SK-N-SH (cell line): Measurements from ENCODE around the gene GNAS. TPM values are rescaled to one million over a fixed set of nuclear protein-coding genes. Genes with fewer than 3 reads are reported as not detected.

ENCODE experiments used
- CTCF ChIA-PET: fragments of 300-600, 350-600 bp; formaldehyde crosslinking; extraction: SDS; loops from one replicate; lab custom pipeline; 2021; lab: Yijun Ruan, JAX
- POLR2A ChIA-PET: fragments of 350-600 bp; sonication (Branson Sonifier 250); formaldehyde crosslinking; extraction: SDS; loops from one replicate; lab custom pipeline; 2020; ENCODE audit warnings: antibody characterized with exemption, inconsistent platforms; lab: Yijun Ruan, JAX
- DNase-seq: peaks from one replicate; pipeline ENCODE4 v3.0.0; 2012
- H2AFZ ChIP-seq: fragments of 200-600 bp; sonication (generic); 2 replicates; pipeline ENCODE4 v1.8.1; 2016; ENCODE audit warnings: antibody characterized with exemption, mild to moderate bottlenecking, low read depth
- H3F3A ChIP-seq: fragments of 200-600 bp; sonication (generic); replicated peaks from 2 replicates; pipeline ENCODE3; 2016; ENCODE audit warnings: antibody characterized with exemption, mild to moderate bottlenecking; ENCODE audit not compliant: insufficient read depth
- H3K27ac ChIP-seq, 2 experiments: fragments of 200-500 bp in 1 of 2; fragments of 200-600 bp in 1 of 2; sonication (Bioruptor generic) in 1 of 2; sonication (generic), shearing (Covaris generic) in 1 of 2; 2 replicates each; pipeline versions ENCODE4 v1.5.1 to v1.6.1; 2014 to 2016; ENCODE audit warnings: low read depth in 2 of 2, inconsistent platforms in 1 of 2, low read length in 1 of 2, mild to moderate bottlenecking in 1 of 2, mixed read lengths in 1 of 2
- H3K27me3 ChIP-seq: fragments of 200-600 bp; sonication (generic), shearing (Covaris generic); 2 replicates; pipeline ENCODE4 v1.6.1; 2016; ENCODE audit warnings: mixed run types; ENCODE audit not compliant: insufficient read depth
- H3K36me3 ChIP-seq, 2 experiments: fragments of 200-500 bp in 1 of 2; fragments of 200-600 bp in 1 of 2; sonication (Bioruptor generic) in 1 of 2; sonication (generic) in 1 of 2; replicated peaks in 1 of 2; 2 replicates each; pipeline versions ENCODE3 to v1.5.1; 2014 to 2016; ENCODE audit warnings: low read length in 1 of 2, mild to moderate bottlenecking in 1 of 2; ENCODE audit not compliant: insufficient read depth in 2 of 2, control insufficient read depth in 1 of 2
- H3K4me1 ChIP-seq, 2 experiments: fragments of 200-500 bp in 1 of 2; fragments of 200-600 bp in 1 of 2; sonication (Bioruptor generic) in 1 of 2; sonication (generic), shearing (Covaris generic) in 1 of 2; 2 replicates each; pipeline versions ENCODE4 v1.5.1 to v1.6.1; 2014 to 2016; ENCODE audit warnings: low read depth in 1 of 2, low read length in 1 of 2, mixed run types in 1 of 2; ENCODE audit not compliant: insufficient read depth in 2 of 2, control insufficient read depth in 1 of 2
- H3K4me2 ChIP-seq: fragments of 200-600 bp; sonication (generic), shearing (Covaris generic); 2 replicates; pipeline ENCODE4 v1.6.1; 2017; ENCODE audit warnings: mixed run types
- H3K4me3 ChIP-seq, 2 experiments: fragments of 200-500 bp in 1 of 2; fragments of 200-600 bp in 1 of 2; sonication (Bioruptor generic) in 1 of 2; sonication (generic), shearing (Covaris generic) in 1 of 2; 2 replicates each; pipeline versions ENCODE4 v1.5.1 to v1.8.1; 2014 to 2016; ENCODE audit warnings: low read depth in 2 of 2, inconsistent platforms in 1 of 2, low read length in 1 of 2, mild to moderate bottlenecking in 1 of 2, mixed read lengths in 1 of 2, moderate library complexity in 1 of 2
- H3K79me2 ChIP-seq: fragments of 200-600 bp; sonication (generic); 2 replicates; pipeline ENCODE4 v1.8.1; 2017; ENCODE audit warnings: mild to moderate bottlenecking; ENCODE audit not compliant: insufficient read depth
- H3K9ac ChIP-seq: fragments of 200-600 bp; sonication (generic); 2 replicates; pipeline ENCODE4 v1.6.1; 2017; ENCODE audit warnings: mixed run types
- H3K9me2 ChIP-seq: fragments of 200-600 bp; sonication (generic); 2 replicates; pipeline ENCODE4 v1.6.1; 2017; ENCODE audit warnings: mixed run types
- H3K9me3 ChIP-seq: fragments of 200-600 bp; sonication (generic); 2 replicates; pipeline ENCODE4 v1.6.1; 2017; ENCODE audit warnings: mixed run types, mild to moderate bottlenecking, moderate library complexity
- H4K20me1 ChIP-seq: fragments of 200-600 bp; sonication (generic); 2 replicates; pipeline ENCODE4 v1.6.1; 2017; ENCODE audit warnings: mild to moderate bottlenecking, mixed run types; ENCODE audit not compliant: insufficient read depth
- CHD2 ChIP-seq: fragments of 150-350 bp; IDR thresholded peaks from 2 replicates; pipeline ENCODE4 v1.6.1; 2018; ENCODE audit warnings: low read length; ENCODE audit not compliant: partially characterized antibody
- ELF1 ChIP-seq: IDR thresholded peaks from 2 replicates; pipeline ENCODE4 v1.4.0; 2012
- FOXM1 ChIP-seq: IDR thresholded peaks from 2 replicates; pipeline ENCODE4 v1.4.0; 2012; ENCODE audit warnings: low read depth, mild to moderate bottlenecking
- MXI1 ChIP-seq: IDR thresholded peaks from 2 replicates; pipeline ENCODE4 v1.6.1; 2012; ENCODE audit warnings: mild to moderate bottlenecking, low read depth, low read length, improper control_type of control experiment
- NRF1 ChIP-seq: IDR thresholded peaks from 2 replicates; pipeline ENCODE4 v1.6.1; 2012; ENCODE audit warnings: low read depth, mild to moderate bottlenecking, low read length
- PBX3 ChIP-seq: IDR thresholded peaks from 2 replicates; pipeline ENCODE4; 2012
- POLR2AphosphoS5 ChIP-seq: IDR thresholded peaks from 2 replicates; pipeline ENCODE4 v1.6.1; 2012; ENCODE audit warnings: low read depth, low read length
- RAD21 ChIP-seq: IDR thresholded peaks from 2 replicates; pipeline ENCODE4 v1.6.1; 2012; ENCODE audit warnings: mild to moderate bottlenecking, low read length
- REST ChIP-seq: IDR thresholded peaks from 2 replicates; pipeline ENCODE4 v1.6.1; 2012; ENCODE audit warnings: mild to moderate bottlenecking, low read depth, low read length, moderate library complexity
- RXRA ChIP-seq: IDR thresholded peaks from 2 replicates; pipeline ENCODE4 v1.4.0; 2012; ENCODE audit warnings: low read depth, mild to moderate bottlenecking, borderline replicate concordance
- SIN3A ChIP-seq: IDR thresholded peaks from 2 replicates; pipeline ENCODE4 v1.6.1; 2012; ENCODE audit warnings: low read depth, mild to moderate bottlenecking, low read length, moderate library complexity, borderline replicate concordance
- SMC3 ChIP-seq: IDR thresholded peaks from 2 replicates; pipeline ENCODE4 v1.6.1; 2012; ENCODE audit warnings: low read depth, low read length, improper control_type of control experiment
- TCF12 ChIP-seq: IDR thresholded peaks from 2 replicates; pipeline ENCODE4 v1.4.0; 2012
- TEAD4 ChIP-seq: IDR thresholded peaks from 2 replicates; pipeline ENCODE4 v1.4.0; 2012; ENCODE audit warnings: mild to moderate bottlenecking, borderline replicate concordance; ENCODE audit not compliant: insufficient read depth
- YY1 ChIP-seq: IDR thresholded peaks from 2 replicates; pipeline ENCODE4 v1.4.0; 2012; ENCODE audit warnings: low read depth, mild to moderate bottlenecking
- ZBTB33 ChIP-seq: IDR thresholded peaks from 2 replicates; pipeline ENCODE4 v1.4.0; 2012; ENCODE audit warnings: low read depth, borderline replicate concordance
- WGBS: methylation state at CpG from one replicate; pipeline ENCODE4 v1.1.6; 2017; ENCODE audit warnings: low lambda C conversion rate; 5-methylcytosine and 5-hydroxymethylcytosine counted together
- polyA plus RNA-seq, 3 experiments: library from polyadenylated mRNA; depleted of rRNA; stranded (reverse); fragments of >200 nt; gene quantifications; 2 replicates each; pipeline ENCODE4 v1.2.3, GENCODE V29; 2012

Gene GNAS
- polyA plus RNA-seq, 1 of the 3 experiments (the other 2 are of a cell fraction) = 1,562 TPM

- Histone ChIP-seq H3F3A (no peaks in the 10 kb centered on the region), H3K9me3 (no peaks in the 10 kb centered on the region), H3K4me1 (no peaks in the 10 kb centered on the region), H3K27ac (no peak overlapping the region), H3K36me3 (no peaks in the 10 kb centered on the region), H3K9me2 (no peaks in the 10 kb centered on the region), H4K20me1 (no peaks in the 10 kb centered on the region), H3K4me2 (no peak overlapping the region), H3K27me3 (peaks cover 12% of the 10 kb centered on the region; the same call in 1 of the 2 replicates), H3K9ac (no peak overlapping the region), H2AFZ (no peak overlapping the region), H3K4me3 (no peak overlapping the region), H3K79me2 (no peaks in the 10 kb centered on the region)
- WGBS = 79% methylated on average over 4 of the region's 4 CpGs
- TF ChIP-seq RAD21 = no peak
- TF ChIP-seq ELF1 = no peak
- no peak for TF ChIP-seq YY1
- no peak for TF ChIP-seq POLR2AphosphoS5
- no peak for TF ChIP-seq RXRA
- TF ChIP-seq CHD2 = no peak
- no peak for TF ChIP-seq PBX3
- no peak for TF ChIP-seq TCF12
- no peak for TF ChIP-seq REST
- POLR2A ChIA-PET = no interaction called here
- DNase-seq = no peak
- CTCF ChIA-PET = interaction anchor here (0.7 to 1.7 kb wide), 3 partner anchors 16 to 513 kb away, joined by 3 to 4 read pairs (median 3); no protein-coding TSS in a partner anchor
Observed at GRCh38 chr20:58942549-58942948, 90.0 kb downstream of the GNAS start.

- H3K4me2 ChIP-seq = no peak overlapping the region
- CTCF ChIA-PET = no interaction called here
- no peaks in the 10 kb centered on the region for H3K36me3 ChIP-seq
- H3K4me3 ChIP-seq = no peak overlapping the region
- H3F3A ChIP-seq = no peaks in the 10 kb centered on the region
- no peaks in the 10 kb centered on the region for H3K79me2 ChIP-seq
- no peaks in the 10 kb centered on the region for H3K9me2 ChIP-seq
- H3K9ac ChIP-seq = no peak overlapping the region
- H3K4me1 ChIP-seq = no peaks in the 10 kb centered on the region
- no peak for DNase-seq
- H2AFZ ChIP-seq = no peak overlapping the region
- no peak overlapping the region for H3K27ac ChIP-seq
- no peaks in the 10 kb centered on the region for H4K20me1 ChIP-seq
- H3K9me3 ChIP-seq = no peaks in the 10 kb centered on the region
- H3K27me3 ChIP-seq = peaks cover 12% of the 10 kb centered on the region; the same call in 1 of the 2 replicates
- no peak for TF ChIP-seq SIN3A
- no peak for TF ChIP-seq FOXM1
- no peak for TF ChIP-seq NRF1
- no peak for TF ChIP-seq MXI1
- TF ChIP-seq PBX3 = no peak
- no peak for TF ChIP-seq CHD2
- TF ChIP-seq TEAD4 = no peak
- no peak for TF ChIP-seq SMC3
- TF ChIP-seq ZBTB33 = no peak
- TF ChIP-seq ELF1 = no peak
- no peak for TF ChIP-seq RXRA
- POLR2A ChIA-PET = no interaction called here
- WGBS = 59% methylated on average over 5 of the region's 5 CpGs
Observed at GRCh38 chr20:58944610-58945009, 92.1 kb downstream of the GNAS start.
